MG63 (cell line): Measurements from ENCODE around the gene DDHD1. TPM values are rescaled to one million over a fixed set of nuclear protein-coding genes. Genes with fewer than 3 reads are reported as not detected.

Experiments
- DNase-seq: peaks from one replicate; pipeline ENCODE4 v3.0.0-alpha.2; 2020
- H3K27me3 ChIP-seq: fragments of 250-450 bp; sonication (Bioruptor Pico); 2 replicates; pipeline ENCODE4 v1.5.1; 2020; ENCODE audit warnings: mild to moderate bottlenecking, moderate library complexity
- H3K36me3 ChIP-seq: fragments of 250-450 bp; sonication (Bioruptor Pico); 2 replicates; pipeline ENCODE4 v1.5.1; 2020; ENCODE audit warnings: mild to moderate bottlenecking, moderate library complexity
- H3K4me3 ChIP-seq: fragments of 250-450 bp; sonication (Bioruptor Pico); 2 replicates; pipeline ENCODE4 v1.5.1; 2020; ENCODE audit warnings: mild to moderate bottlenecking, moderate library complexity
- H3K9me3 ChIP-seq: fragments of 250-450 bp; sonication (Bioruptor Pico); 2 replicates; pipeline ENCODE4 v1.5.1; 2020; ENCODE audit warnings: mild to moderate bottlenecking, moderate library complexity
- total RNA-seq: library from RNA; depleted of rRNA; stranded (reverse); fragments of >200 nt; shearing (Covaris generic); gene quantifications from 2 replicates; pipeline ENCODE4 v1.2.3, GENCODE V29; 2014; ENCODE audit warnings: low replicate concordance; rRNA removed

The DDHD1 gene
- total RNA-seq, 1 experiment from 2014 or later = 4.3 TPM

DNA sequence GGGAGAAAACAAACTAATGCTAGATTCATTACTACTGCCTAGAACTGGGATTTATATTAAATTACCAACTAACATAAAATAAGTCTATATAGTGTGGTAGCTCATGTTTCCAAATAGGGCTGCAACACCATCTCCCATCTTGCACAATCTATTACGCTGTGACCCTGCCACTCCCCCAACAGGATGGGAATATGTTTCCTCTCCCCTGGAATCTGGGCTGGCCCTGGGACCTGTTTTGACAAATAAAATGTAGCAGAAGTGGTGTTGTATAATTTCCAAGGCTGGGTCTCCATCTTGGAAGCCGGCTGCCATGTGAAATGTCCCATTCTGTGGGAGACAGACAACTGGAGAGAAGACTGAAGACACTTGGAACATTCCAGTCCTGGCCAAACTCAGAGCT, 156.6 kb downstream of the DDHD1 start:
- DNase-seq = no peak
- Histone ChIP-seq H3K36me3 (no peaks in the 10 kb centered on the region), H3K27me3 (no peaks in the 10 kb centered on the region), H3K4me3 (no peak overlapping the region), H3K9me3 (no peaks in the 10 kb centered on the region)

DNA sequence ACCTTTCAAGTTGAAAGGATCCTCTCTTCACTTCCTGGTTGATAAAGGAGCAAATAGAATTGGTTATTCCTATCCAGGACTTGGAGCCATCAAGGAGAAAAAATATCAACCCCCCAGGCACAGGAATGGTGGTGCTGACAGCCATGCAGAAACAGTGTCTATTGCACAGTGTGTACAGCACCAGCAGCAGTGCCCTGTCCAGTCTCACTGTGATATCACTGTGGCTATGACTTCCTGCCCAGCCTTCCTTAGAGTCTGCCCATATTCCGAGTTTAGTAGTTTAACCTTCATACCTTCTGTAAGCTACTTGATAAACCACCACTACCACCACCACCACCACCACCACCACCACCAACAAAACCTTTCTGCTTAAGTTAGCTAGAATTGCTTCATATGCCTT, 157.1 kb downstream of the DDHD1 start:
- DNase-seq = no peak
- no peaks in the 10 kb centered on the region for H3K36me3 ChIP-seq
- H3K27me3 ChIP-seq = no peaks in the 10 kb centered on the region
- no peak overlapping the region for H3K4me3 ChIP-seq
- no peaks in the 10 kb centered on the region for H3K9me3 ChIP-seq

DNA sequence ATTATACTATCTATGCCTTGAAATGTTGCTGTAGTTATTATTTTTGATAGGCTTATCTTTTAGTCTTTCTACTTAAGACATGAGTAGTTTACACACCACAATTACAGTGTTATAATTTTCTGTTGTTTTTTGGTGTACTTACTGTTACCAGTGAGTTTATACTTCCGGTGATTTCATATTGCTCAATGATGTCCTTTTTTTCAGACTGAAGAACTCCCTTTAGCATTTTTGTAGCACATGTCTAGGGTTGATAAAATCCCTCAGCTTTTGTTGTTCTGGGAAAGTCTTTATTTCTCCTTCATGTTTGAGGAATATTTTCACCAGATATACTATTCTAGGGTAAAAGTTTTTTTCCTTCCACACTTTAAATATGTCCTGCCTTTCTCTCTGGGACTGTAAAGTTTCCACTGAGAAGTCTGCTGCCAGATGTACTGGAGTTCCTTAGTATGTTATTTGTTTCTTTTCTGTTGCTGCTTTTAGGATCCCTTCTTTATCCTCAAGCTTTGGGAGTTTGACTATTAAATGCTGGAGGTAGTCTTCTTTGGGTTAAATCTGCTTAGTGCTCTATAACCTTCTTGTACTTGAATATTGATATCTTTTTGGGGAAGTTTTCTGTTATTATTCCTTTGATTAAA, 160.8 kb downstream of the DDHD1 start:
- H3K4me3 ChIP-seq = no peak overlapping the region
- no peak for DNase-seq
- no peaks in the 10 kb centered on the region for H3K9me3 ChIP-seq
- H3K27me3 ChIP-seq = no peaks in the 10 kb centered on the region
- H3K36me3 ChIP-seq = no peaks in the 10 kb centered on the region

DNA sequence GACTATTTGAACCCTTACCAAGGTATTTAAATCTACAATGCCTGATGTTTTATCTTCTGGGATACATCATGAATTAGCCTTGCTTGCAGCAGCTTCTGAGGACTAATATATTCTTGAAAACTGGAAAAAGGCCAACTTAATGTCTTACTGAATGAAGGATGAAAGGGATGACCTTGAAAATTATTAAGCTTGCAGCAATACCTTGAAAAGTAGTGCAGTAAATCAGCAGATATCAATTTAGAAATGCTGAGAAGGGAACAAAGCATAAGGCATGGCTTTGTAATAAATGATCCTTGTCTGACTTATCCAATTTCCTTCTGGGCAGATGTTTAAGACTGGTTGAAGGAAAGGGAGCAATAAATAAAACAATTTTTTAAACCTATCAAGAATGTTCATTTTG, 165.0 kb downstream of the DDHD1 start:
- H3K4me3 ChIP-seq = no peak overlapping the region

DNA sequence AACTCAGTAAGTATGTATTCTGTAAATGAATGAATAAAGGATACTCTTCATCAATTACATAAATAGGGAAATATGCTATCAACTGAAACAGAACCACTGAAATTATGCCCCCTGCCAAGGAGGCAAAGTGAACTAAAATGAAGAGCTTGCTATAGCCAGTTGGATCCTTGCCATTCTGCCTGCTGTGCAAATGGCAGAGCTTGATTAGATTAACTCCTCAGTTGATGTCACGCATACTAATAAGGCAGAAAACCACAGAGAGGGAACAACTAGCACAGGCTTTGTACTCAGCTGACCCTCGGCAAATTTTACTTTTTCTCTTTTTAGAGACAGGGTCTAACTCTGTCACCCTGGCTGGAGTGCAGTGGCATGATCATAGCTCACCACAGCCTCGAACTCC, 165.6 kb downstream of the DDHD1 start:
- no peak for DNase-seq
- Histone ChIP-seq H3K27me3 (no peaks in the 10 kb centered on the region), H3K9me3 (no peaks in the 10 kb centered on the region), H3K4me3 (no peak overlapping the region), H3K36me3 (no peaks in the 10 kb centered on the region)

More for the DNA sequence above, 165.0 kb downstream of the DDHD1 start:
- DNase-seq = no peak
- H3K27me3 ChIP-seq = no peaks in the 10 kb centered on the region
- H3K36me3 ChIP-seq = no peaks in the 10 kb centered on the region
- no peaks in the 10 kb centered on the region for H3K9me3 ChIP-seq

DNA sequence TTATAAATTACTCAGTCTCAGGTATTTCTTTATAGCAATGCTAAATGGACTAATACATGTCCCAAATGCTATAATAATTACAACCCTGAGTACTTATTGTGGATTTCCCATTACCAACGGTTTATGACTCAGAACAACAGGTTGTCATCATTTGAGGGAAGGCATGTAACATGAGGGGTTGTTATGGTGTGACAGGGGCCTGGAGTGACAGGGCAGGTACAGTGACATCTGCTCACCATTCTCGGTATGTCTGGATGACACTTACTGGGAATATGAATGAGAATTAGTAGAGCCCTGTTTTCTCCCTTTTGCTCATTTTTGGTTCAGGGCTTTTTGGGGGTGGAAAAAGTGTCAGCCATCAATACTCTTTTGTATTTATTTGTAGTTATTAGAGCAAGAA, 166.1 kb downstream of the DDHD1 start:
- no peak for DNase-seq
- Histone ChIP-seq H3K9me3 (no peaks in the 10 kb centered on the region), H3K36me3 (no peaks in the 10 kb centered on the region)

More for the DNA sequence above, 166.1 kb downstream of the DDHD1 start:
- Histone ChIP-seq H3K4me3 (no peak overlapping the region), H3K27me3 (no peaks in the 10 kb centered on the region)

Other genes starting within 250 kb of the DDHD1 start
- gene FERMT2, start 202.3 kb downstream of the DDHD1 start, total RNA-seq = 67.7 and 87.8 TPM in 2 replicates